GM23338 (cell line): ENCODE results near the gene RIT2. TPM values are rescaled to one million over a fixed set of nuclear protein-coding genes. Genes with fewer than 3 reads are reported as not detected.
A peak's percentile ranks its signal among the peaks of the same experiment; 100 is the strongest.

Source experiments
- ATAC-seq: fragments of 200-7000 bp; cut with Tn5 transposase; 3 replicates; pipeline ENCODE4 v1.9.1; 2020
- DNase-seq: peaks from one replicate; pipeline ENCODE4 v3.0.0-alpha.2; 2015; ENCODE audit warnings: low spot score
- H2AFZ ChIP-seq: fragments of 200-600 bp; sonication (generic); 2 replicates; pipeline ENCODE4 v1.8.0; 2016; ENCODE audit warnings: antibody characterized with exemption, mild to moderate bottlenecking, moderate library complexity
- H3F3A ChIP-seq: fragments of 200-600 bp; sonication (generic); replicated peaks from 2 replicates; pipeline ENCODE4 v1.8.0; 2017; ENCODE audit warnings: antibody characterized with exemption, mixed run types, low read depth
- H3K27ac ChIP-seq: fragments of 200-600 bp; sonication (generic); 2 replicates; pipeline ENCODE4 v1.6.1; 2016; ENCODE audit warnings: low read depth
- H3K27me3 ChIP-seq: fragments of 200-600 bp; sonication (generic); 2 replicates; pipeline ENCODE4 v1.8.0; 2016; ENCODE audit warnings: mild to moderate bottlenecking, mixed run types, moderate library complexity; ENCODE audit not compliant: insufficient read depth
- H3K36me3 ChIP-seq: fragments of 200-600 bp; sonication (generic); 2 replicates; pipeline ENCODE4 v1.8.0; 2016; ENCODE audit warnings: mild to moderate bottlenecking; ENCODE audit not compliant: insufficient read depth
- H3K4me1 ChIP-seq: fragments of 200-600 bp; sonication (generic); 2 replicates; pipeline ENCODE4 v1.8.0; 2016; ENCODE audit warnings: mild to moderate bottlenecking, moderate library complexity; ENCODE audit not compliant: insufficient read depth
- H3K4me2 ChIP-seq: fragments of 200-600 bp; sonication (generic); 2 replicates; pipeline ENCODE4 v1.7.1; 2017; ENCODE audit warnings: mixed run types
- H3K4me3 ChIP-seq: fragments of 200-600 bp; sonication (generic); 2 replicates; pipeline ENCODE4 v1.6.1; 2016; ENCODE audit warnings: mixed run types
- H3K79me2 ChIP-seq: fragments of 200-600 bp; sonication (generic); replicated peaks from 2 replicates; pipeline ENCODE4 v1.8.0; 2017; ENCODE audit warnings: mild to moderate bottlenecking; ENCODE audit not compliant: insufficient read depth
- H3K9me2 ChIP-seq: fragments of 200-600 bp; sonication (generic); 2 replicates; pipeline ENCODE4 v1.8.0; 2017; ENCODE audit not compliant: insufficient read depth
- H4K20me1 ChIP-seq: fragments of 200-600 bp; sonication (generic); replicated peaks from 2 replicates; pipeline ENCODE4 v1.8.0; 2017; ENCODE audit warnings: mild to moderate bottlenecking; ENCODE audit not compliant: insufficient read depth
- H3K27ac Mint-ChIP-seq: 2 replicates; pipeline ENCODE4 v1.8.0; 2020; ENCODE audit warnings: inconsistent platforms, mild to moderate bottlenecking, moderate library complexity, mixed read lengths
- H3K27me3 Mint-ChIP-seq: 3 replicates; pipeline ENCODE4 v1.8.0; 2022; ENCODE audit warnings: low read depth, mild to moderate bottlenecking, moderate library complexity, mixed read lengths, inconsistent platforms; ENCODE audit not compliant: insufficient read depth, poor library complexity
- H3K36me3 Mint-ChIP-seq: 3 replicates; pipeline ENCODE4 v1.8.0; 2021; ENCODE audit warnings: low read depth, mild to moderate bottlenecking, inconsistent platforms, moderate library complexity, mixed read lengths
- H3K4me1 Mint-ChIP-seq: 3 replicates; pipeline ENCODE4 v1.8.0; 2020; ENCODE audit warnings: mild to moderate bottlenecking, inconsistent platforms, mixed read lengths
- H3K4me3 Mint-ChIP-seq: 3 replicates; pipeline ENCODE4 v1.8.0; 2021; ENCODE audit warnings: moderate library complexity, mild to moderate bottlenecking, inconsistent platforms, mixed read lengths
- H3K9me3 Mint-ChIP-seq: 3 replicates; pipeline ENCODE4 v1.8.0; 2020; ENCODE audit warnings: moderate library complexity, mild to moderate bottlenecking, inconsistent platforms, mixed read lengths
- CREB1 ChIP-seq: fragments of 250-450 bp; sonication (Bioruptor Pico); IDR thresholded peaks from 2 replicates; pipeline ENCODE4 v1.5.0; 2020; ENCODE audit warnings: low read depth, mild to moderate bottlenecking, moderate library complexity
- CTCF ChIP-seq, 2 experiments: fragments of 200-600 bp in 1 of 2; sonication (generic) in 1 of 2; conservative IDR thresholded peaks; 2 replicates each; pipeline versions ENCODE4 v1.5.1 to v1.6.1; 2016 to 2017; ENCODE audit warnings: antibody characterized with exemption in 2 of 2, low read depth in 2 of 2, mild to moderate bottlenecking in 2 of 2, moderate library complexity in 1 of 2
- ETS1 ChIP-seq: IDR thresholded peaks from 2 replicates; pipeline ENCODE4 v1.6.1; 2016; ENCODE audit warnings: antibody characterized with exemption
- polyA plus RNA-seq: library from polyadenylated mRNA; unstranded; fragments of >200 nt; fragmentation: Nextera tagmentation; extraction: Ambion mirVana; gene quantifications from 2 replicates; pipeline ENCODE4 v1.2.1, GENCODE V29; 2016
- total RNA-seq: library from RNA; depleted of rRNA; stranded (reverse); fragments of >200 nt; shearing (Covaris generic); gene quantifications from 2 replicates; pipeline ENCODE4 v1.2.3, GENCODE V29; 2014

The RIT2 gene
- total and polyA plus RNA-seq, 2 experiments from 2014 or later: 1.9 to 8.8 TPM

GRCh38 chr18:43078478-43079092 is 36.9 kb downstream of the RIT2 start:
- Mint-ChIP-seq H3K27ac (no peak overlapping the region), H3K36me3 (no peaks in the 10 kb centered on the region; the same call in 2 of the 3 replicates), H3K9me3 (peaks cover 4% of the 10 kb centered on the region; the same call in 1 of the 3 replicates), H3K27me3 (no peaks in the 10 kb centered on the region), H3K4me1 (peaks cover 41% of the 10 kb centered on the region), H3K4me3 (no peak overlapping the region)
- no peaks in the 10 kb centered on the region for H3K27me3 ChIP-seq
- no peaks in the 10 kb centered on the region for H4K20me1 ChIP-seq
- H3K4me1 ChIP-seq: peaks cover 42% of the 10 kb centered on the region
- H3F3A ChIP-seq: no peaks in the 10 kb centered on the region
- peak overlapping the region; percentile 56; the same call in 1 of the 2 replicates for H2AFZ ChIP-seq
- no peak for TF ChIP-seq CTCF (conservative IDR thresholded peaks at IDR 0.05; ENCODE audit: low read depth in 2 of 2)
- H3K79me2 ChIP-seq: no peaks in the 10 kb centered on the region
- H3K4me3 ChIP-seq: no peak overlapping the region
- H3K27ac ChIP-seq: no peak overlapping the region
- peak overlapping the region; percentile 33; the same call in 1 of the 2 replicates for H3K4me2 ChIP-seq
- DNase-seq (peak; percentile 35), ATAC-seq (peak; percentile 81)
- no peaks in the 10 kb centered on the region for H3K9me2 ChIP-seq
- no peaks in the 10 kb centered on the region for H3K36me3 ChIP-seq

GRCh38 chr18:43077510-43078308 is 37.8 kb downstream of the RIT2 start:
- Mint-ChIP-seq H3K27me3 (no peaks in the 10 kb centered on the region), H3K4me3 (no peak overlapping the region), H3K9me3 (no peaks in the 10 kb centered on the region), H3K36me3 (no peaks in the 10 kb centered on the region), H3K27ac (no peak overlapping the region), H3K4me1 (peaks cover 44% of the 10 kb centered on the region)
- H2AFZ ChIP-seq: peak overlapping the region; percentile 56; the same call in 1 of the 2 replicates
- TF ChIP-seq CTCF (conservative IDR thresholded peaks at IDR 0.05; ENCODE audit: low read depth in 2 of 2) (no peak), CREB1 (no peak), ETS1 (no peak)
- H3K36me3 ChIP-seq: no peaks in the 10 kb centered on the region
- no peak for ATAC-seq
- H3K4me2 ChIP-seq: no peak overlapping the region
- no peak for DNase-seq
- H3F3A ChIP-seq: no peaks in the 10 kb centered on the region
- no peaks in the 10 kb centered on the region for H3K9me2 ChIP-seq
- no peaks in the 10 kb centered on the region for H3K27me3 ChIP-seq
- no peak overlapping the region for H3K4me3 ChIP-seq
- H3K4me1 ChIP-seq: peaks cover 42% of the 10 kb centered on the region
- H3K27ac ChIP-seq: no peak overlapping the region
- no peaks in the 10 kb centered on the region for H4K20me1 ChIP-seq
- no peaks in the 10 kb centered on the region for H3K79me2 ChIP-seq
